ENCODE data around the gene TBC1D22A.

Gene TBC1D22A

GRCh38 chr22:46916886-46917770 is 154.7 kb downstream of the TBC1D22A start:
- POLR2A ChIA-PET = no interaction called here
- no peak for DNase-seq (ENCODE audit: extremely low spot score)
- no peak for TF ChIP-seq CTCF (IDR thresholded peaks at IDR 0.05; ENCODE audit: control extremely low read depth, extremely low read depth, low read depth, missing control alignments)
- CTCF ChIA-PET = no interaction called here

DNA sequence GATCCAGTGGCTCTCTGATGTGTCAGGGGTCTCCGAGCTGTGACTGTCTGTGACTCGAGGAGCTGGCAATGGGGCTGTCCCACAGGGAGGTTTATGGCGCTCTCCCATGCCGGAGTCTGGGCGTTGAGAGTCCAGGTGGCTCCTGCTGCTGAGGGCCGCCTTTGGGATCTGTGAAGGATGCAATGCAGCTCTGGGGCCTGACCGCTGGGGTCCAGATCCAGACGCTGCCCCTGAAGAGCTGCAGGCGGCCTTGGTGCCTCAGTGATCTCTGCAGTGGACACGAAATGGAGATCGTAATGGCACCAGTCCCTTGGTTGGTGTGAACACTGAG is 155.3 kb downstream of the TBC1D22A start:
- no peak for TF ChIP-seq CTCF (IDR thresholded peaks at IDR 0.05; ENCODE audit: control extremely low read depth, extremely low read depth, low read depth, missing control alignments)
- DNase-seq (ENCODE audit: extremely low spot score) = no peak
- POLR2A ChIA-PET = no interaction called here
- CTCF ChIA-PET = no interaction called here

- DNase-seq (ENCODE audit: extremely low spot score) = no peak
- ChIA-PET POLR2A (no interaction called here), CTCF (no interaction called here)
- no peak for TF ChIP-seq CTCF (IDR thresholded peaks at IDR 0.05; ENCODE audit: control extremely low read depth, extremely low read depth, low read depth, missing control alignments)
Observed at GRCh38 chr22:46918197-46918596, 155.7 kb downstream of the TBC1D22A start.

- POLR2A ChIA-PET = no interaction called here
- DNase-seq (ENCODE audit: extremely low spot score) = no peak
- CTCF ChIA-PET = interaction anchor here (0.9 kb wide), 1 partner anchor 13 kb away, joined by 4 read pairs; no protein-coding TSS in a partner anchor
- no peak for TF ChIP-seq CTCF (IDR thresholded peaks at IDR 0.05; ENCODE audit: control extremely low read depth, extremely low read depth, low read depth, missing control alignments)
Observed at GRCh38 chr22:46922037-46922436, 159.6 kb downstream of the TBC1D22A start.

- POLR2A ChIA-PET = no interaction called here
- TF ChIP-seq CTCF (IDR thresholded peaks at IDR 0.05; ENCODE audit: control extremely low read depth, extremely low read depth, low read depth, missing control alignments) = no peak
- CTCF ChIA-PET = interaction anchor here (0.8 to 2.0 kb wide), 2 partner anchors 8 to 85 kb away, joined by 3 to 6 read pairs; no protein-coding TSS in a partner anchor
- no peak for DNase-seq (ENCODE audit: extremely low spot score)
Observed at GRCh38 chr22:46923394-46923793, 160.9 kb downstream of the TBC1D22A start.

DNA sequence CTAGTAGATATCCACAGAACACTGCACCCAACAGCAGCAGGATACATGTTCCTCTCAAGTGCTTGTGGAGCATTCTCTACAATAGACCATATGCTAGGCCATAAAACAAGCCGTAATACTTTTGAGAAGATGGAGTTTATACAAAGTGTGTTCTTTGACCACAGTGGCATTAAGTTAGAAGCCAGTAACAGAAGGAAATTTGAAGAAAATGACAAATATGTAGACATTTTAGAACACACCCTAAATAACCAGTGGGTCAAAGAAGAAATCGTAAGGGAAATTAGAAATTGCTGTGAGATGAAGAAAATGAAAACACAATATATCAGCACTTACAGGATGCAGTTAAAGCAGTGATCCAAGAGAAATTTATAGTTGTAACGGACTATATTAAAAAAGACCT is 163.4 kb downstream of the TBC1D22A start:
- no peak for DNase-seq (ENCODE audit: extremely low spot score)
- ChIA-PET CTCF (no interaction called here), POLR2A (no interaction called here)
- no peak for TF ChIP-seq CTCF (IDR thresholded peaks at IDR 0.05; ENCODE audit: control extremely low read depth, extremely low read depth, low read depth, missing control alignments)
